Thyroid gland (tissue), 4 donors: ENCODE measurements around the gene CSNK1E. TPM values are rescaled to one million over a fixed set of nuclear protein-coding genes. Genes with fewer than 3 reads are reported as not detected.

ENCODE experiments used
- DNase-seq, 2 donors: peaks; one replicate each; pipeline ENCODE4 v3.0.0-alpha.2; 2019
- H3K27ac ChIP-seq, 3 donors: fragments of 200-600 bp; sonication (generic); 1 replicate in 2 of 3; 2 replicates in 1 of 3; pipeline ENCODE4 v1.5.1; 2016 to 2019; ENCODE audit warnings: mild to moderate bottlenecking in 1 of 3, moderate library complexity in 1 of 3
- H3K27me3 ChIP-seq: fragments of 200-600 bp; sonication (generic); one replicate; pipeline ENCODE4 v1.5.1; 2019
- H3K36me3 ChIP-seq, 2 donors: fragments of 200-600 bp; sonication (generic); one replicate each; pipeline ENCODE4 v1.5.1; 2016 to 2019
- H3K4me1 ChIP-seq, 2 donors: fragments of 200-600 bp; sonication (generic); one replicate each; pipeline ENCODE4 v1.5.1; 2017 to 2019
- H3K4me3 ChIP-seq, 3 donors: fragments of 200-600 bp; sonication (generic); replicated peaks in 1 of 3; 1 replicate in 2 of 3; 2 replicates in 1 of 3; pipeline ENCODE4 v1.5.1; 2016; ENCODE audit warnings: mild to moderate bottlenecking in 1 of 3
- H3K9me3 ChIP-seq: fragments of 200-600 bp; sonication (generic); one replicate; pipeline ENCODE4 v1.5.1; 2017
- POLR2A ChIP-seq, 2 donors: fragments of 450-650 bp; IDR thresholded peaks; one replicate each; pipeline ENCODE4 v1.6.1; 2017; ENCODE audit warnings: antibody characterized with exemption in 2 of 2, mild to moderate bottlenecking in 2 of 2, moderate library complexity in 1 of 2
- WGBS, 2 donors: methylation state at CpG; one replicate each; pipeline ENCODE4 v1.1.5; 2017; 5-methylcytosine and 5-hydroxymethylcytosine counted together
- intact Hi-C: fragments of 100-400 bp; cut with DNase I; formaldehyde crosslinking; loops from one replicate; pipeline ENCODE4 v1.15.1; 2023
- total RNA-seq, 4 donors: library from RNA; depleted of rRNA; stranded (reverse); fragments of >200 nt; gene quantifications; one replicate each; pipeline ENCODE4 v1.2.3, GENCODE V29; 2016
- TF ChIP-seq, protein P1 (sequence below), 6 experiments: fragments of 200-600 bp in 3 of 6; fragments of 450-650 bp in 3 of 6; sonication (generic) in 3 of 6; IDR thresholded peaks; one replicate each; pipeline ENCODE4 v1.5.1; 2016 to 2019; ENCODE audit warnings: antibody characterized with exemption in 6 of 6, mild to moderate bottlenecking in 2 of 6, inconsistent platforms in 1 of 6, moderate library complexity in 1 of 6

Gene CSNK1E
- total RNA-seq, 4 donors from 2014 or later, result 53.2 to 98.4 (median 69.5) TPM

DNA sequence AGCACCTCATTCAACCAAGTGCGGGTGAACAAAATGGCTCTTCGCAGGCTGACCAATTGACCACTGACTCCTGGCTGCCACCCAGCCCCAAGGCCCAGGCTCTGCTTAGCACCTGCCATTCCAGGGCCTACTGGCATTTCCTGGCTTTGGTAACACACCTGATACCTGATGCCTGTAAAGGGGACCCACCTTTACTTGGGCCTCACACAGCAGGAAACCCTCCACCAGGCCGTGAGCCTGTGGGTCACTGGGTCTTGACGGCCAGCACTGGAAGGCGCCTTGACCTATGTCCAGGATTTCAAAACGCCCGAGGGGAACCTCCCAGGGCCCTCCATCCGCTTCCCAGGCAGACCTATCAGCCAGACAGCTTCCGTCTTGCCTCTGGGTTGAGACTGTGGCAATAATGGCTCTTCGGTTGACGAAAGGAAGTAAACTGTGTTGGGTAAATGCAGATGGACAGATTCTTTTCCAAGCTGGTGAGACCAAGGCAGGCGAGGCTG, 27.6 kb downstream of the CSNK1E start:
- Histone ChIP-seq H3K9me3 (no peaks in the 10 kb centered on the region), H3K27me3 (no peaks in the 10 kb centered on the region), H3K36me3 (peaks cover 12 to 24% of the 10 kb centered on the region in 2 donors), H3K4me1 (no peaks in the 10 kb centered on the region), H3K27ac (no peak overlapping the region), H3K4me3 (no peak overlapping the region)
- TF ChIP-seq, protein P1, sequence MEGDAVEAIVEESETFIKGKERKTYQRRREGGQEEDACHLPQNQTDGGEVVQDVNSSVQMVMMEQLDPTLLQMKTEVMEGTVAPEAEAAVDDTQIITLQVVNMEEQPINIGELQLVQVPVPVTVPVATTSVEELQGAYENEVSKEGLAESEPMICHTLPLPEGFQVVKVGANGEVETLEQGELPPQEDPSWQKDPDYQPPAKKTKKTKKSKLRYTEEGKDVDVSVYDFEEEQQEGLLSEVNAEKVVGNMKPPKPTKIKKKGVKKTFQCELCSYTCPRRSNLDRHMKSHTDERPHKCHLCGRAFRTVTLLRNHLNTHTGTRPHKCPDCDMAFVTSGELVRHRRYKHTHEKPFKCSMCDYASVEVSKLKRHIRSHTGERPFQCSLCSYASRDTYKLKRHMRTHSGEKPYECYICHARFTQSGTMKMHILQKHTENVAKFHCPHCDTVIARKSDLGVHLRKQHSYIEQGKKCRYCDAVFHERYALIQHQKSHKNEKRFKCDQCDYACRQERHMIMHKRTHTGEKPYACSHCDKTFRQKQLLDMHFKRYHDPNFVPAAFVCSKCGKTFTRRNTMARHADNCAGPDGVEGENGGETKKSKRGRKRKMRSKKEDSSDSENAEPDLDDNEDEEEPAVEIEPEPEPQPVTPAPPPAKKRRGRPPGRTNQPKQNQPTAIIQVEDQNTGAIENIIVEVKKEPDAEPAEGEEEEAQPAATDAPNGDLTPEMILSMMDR (IDR thresholded peaks at IDR 0.05), result no peak
- no peak for TF ChIP-seq POLR2A (IDR thresholded peaks at IDR 0.05)
- no peak for DNase-seq
- WGBS, 2 donors, result 88 to 96% methylated on average over 5 to 9 of the region's 12 CpGs
- intact Hi-C loops, result no loop called here

DNA sequence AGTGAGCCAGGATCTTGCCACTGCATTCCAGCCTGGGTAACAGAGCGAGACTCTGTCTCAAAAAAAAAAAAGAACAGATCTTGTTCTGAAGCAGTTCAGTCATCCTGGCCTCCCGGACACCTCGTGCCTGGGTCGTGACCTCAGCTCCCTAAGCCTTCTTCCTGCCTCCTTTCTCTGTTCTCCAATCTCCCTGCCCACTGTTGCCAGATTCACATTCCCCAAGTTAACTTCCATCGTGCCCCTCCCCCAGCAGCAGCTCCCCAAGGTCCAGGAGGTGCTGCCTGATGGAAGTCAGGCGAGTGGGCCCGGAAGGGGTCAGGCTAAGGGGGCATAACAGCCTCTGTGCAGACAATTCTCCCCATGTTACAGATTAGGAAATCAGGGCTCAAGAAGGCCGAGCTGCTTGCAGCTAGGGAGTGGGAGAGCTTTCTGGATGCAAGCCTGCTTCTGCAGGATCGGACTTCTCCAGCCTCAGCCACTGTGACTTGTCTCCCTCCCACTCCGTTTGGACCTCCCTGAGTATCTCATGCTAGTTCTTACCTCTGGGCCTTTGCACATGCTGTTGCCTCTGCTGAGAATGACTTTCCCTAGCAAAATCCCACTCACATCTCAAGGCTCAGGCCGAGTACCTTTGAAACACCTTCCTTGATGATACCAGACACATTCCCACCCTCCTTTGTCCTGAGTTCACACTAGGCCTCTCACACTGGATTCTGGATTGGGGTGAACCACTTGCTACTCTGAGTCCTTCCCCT, 30.1 kb downstream of the CSNK1E start:
- DNase-seq, result no peak
- no peak overlapping the region for H3K4me3 ChIP-seq
- H3K27ac ChIP-seq, result no peak overlapping the region
- TF ChIP-seq, protein P1 (IDR thresholded peaks at IDR 0.05), result no peak
- no peak for TF ChIP-seq POLR2A (IDR thresholded peaks at IDR 0.05)
- WGBS, 2 donors, result 78 to 81% methylated on average over 11 of the region's 11 CpGs
- intact Hi-C loops, result no loop called here
- peaks cover 0 to under 1% of the 10 kb centered on the region in 2 donors for H3K36me3 ChIP-seq
- no peaks in the 10 kb centered on the region for H3K27me3 ChIP-seq
- peaks cover 0 to 11% of the 10 kb centered on the region in 2 donors for H3K4me1 ChIP-seq
- H3K9me3 ChIP-seq, result no peaks in the 10 kb centered on the region

DNA sequence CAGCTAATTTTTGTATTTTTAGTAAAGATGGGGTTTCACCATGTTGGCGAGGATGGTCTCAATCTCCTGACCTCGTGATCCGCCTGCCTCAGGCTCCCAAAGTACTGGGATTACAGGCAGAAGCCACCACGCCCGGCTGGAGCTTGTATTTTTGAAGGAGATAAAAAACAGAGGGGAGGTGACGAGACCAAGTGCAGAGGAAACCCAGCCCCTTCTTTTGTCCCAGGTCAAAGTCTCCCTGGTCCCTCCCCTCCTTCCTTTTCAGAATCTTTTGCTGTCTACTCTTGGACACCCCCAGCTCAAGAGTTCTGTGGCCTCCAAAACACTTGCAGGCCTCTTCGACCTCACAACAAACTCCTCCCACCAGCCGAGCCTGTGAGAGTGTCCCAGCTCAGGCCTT, 32.2 kb downstream of the CSNK1E start:
- WGBS, 2 donors, result 78 to 81% methylated on average over 8 of the region's 8 CpGs
- DNase-seq, result no peak
- TF ChIP-seq, protein P1 (IDR thresholded peaks at IDR 0.05), result no peak
- TF ChIP-seq POLR2A (IDR thresholded peaks at IDR 0.05), result no peak
- Histone ChIP-seq H3K36me3 (no peaks in the 10 kb centered on the region), H3K27me3 (no peaks in the 10 kb centered on the region), H3K9me3 (no peaks in the 10 kb centered on the region), H3K27ac (no peak overlapping the region), H3K4me1 (peaks cover 0 to 11% of the 10 kb centered on the region in 2 donors), H3K4me3 (no peak overlapping the region)
- intact Hi-C loops, result no loop called here

DNA sequence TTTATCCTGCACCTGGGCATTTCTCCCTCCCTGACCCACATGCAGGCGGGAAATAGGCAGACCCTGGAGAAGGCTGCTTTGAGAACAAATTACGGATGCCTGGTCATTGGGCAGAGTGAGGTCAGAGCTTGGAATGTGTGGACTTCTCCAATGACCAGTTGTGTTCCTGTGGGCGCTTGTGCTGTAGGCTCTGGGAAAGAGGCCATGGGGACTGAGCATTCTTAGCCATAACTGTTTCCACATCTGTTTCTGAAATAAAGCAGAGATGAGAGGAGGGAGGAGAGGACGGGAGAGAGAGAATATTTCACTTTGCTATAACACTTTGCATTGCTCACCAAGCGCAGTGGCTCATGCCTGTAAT, 33.2 kb downstream of the CSNK1E start:
- Histone ChIP-seq H3K9me3 (no peaks in the 10 kb centered on the region), H3K36me3 (no peaks in the 10 kb centered on the region), H3K27me3 (no peaks in the 10 kb centered on the region), H3K4me3 (no peak overlapping the region), H3K27ac (peak overlapping the region in 1 of 3 donors; percentile 30), H3K4me1 (peaks cover 0 to 13% of the 10 kb centered on the region in 2 donors)
- TF ChIP-seq POLR2A (IDR thresholded peaks at IDR 0.05), result no peak
- TF ChIP-seq, protein P1 (IDR thresholded peaks at IDR 0.05), result no peak
- intact Hi-C loops, result no loop called here
- peak; percentile 16 to 20 for DNase-seq
- WGBS, 2 donors, result 71% methylated on average over 5 of the region's 5 CpGs

DNA sequence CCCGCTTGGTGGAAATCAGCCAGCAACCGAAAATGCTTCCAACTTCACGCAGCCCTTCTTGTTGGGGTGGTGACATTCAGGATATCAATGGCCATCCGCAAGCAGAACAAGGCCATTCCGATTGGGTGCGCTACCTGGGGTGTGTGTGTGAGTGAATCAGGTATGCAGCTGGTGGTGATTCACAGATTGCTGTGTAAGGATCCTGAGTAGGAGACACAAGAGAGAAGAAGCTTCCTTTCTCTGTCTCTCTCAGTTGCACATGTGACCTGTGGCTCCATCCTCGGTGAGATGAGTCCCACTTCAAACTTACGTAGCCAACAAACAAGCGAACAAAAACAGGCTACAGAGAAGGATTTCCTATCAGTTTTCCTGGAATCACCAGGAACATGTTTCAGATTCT, 34.8 kb downstream of the CSNK1E start:
- TF ChIP-seq POLR2A (IDR thresholded peaks at IDR 0.05), result no peak
- TF ChIP-seq, protein P1 (IDR thresholded peaks at IDR 0.05), result no peak
- intact Hi-C loops, result no loop called here
- peaks cover 0 to 20% of the 10 kb centered on the region in 2 donors for H3K4me1 ChIP-seq
- no peak for DNase-seq
- H3K9me3 ChIP-seq, result no peaks in the 10 kb centered on the region
- no peak overlapping the region for H3K4me3 ChIP-seq
- WGBS, 2 donors, result 76 to 88% methylated on average over 6 to 9 of the region's 9 CpGs
- H3K27me3 ChIP-seq, result no peaks in the 10 kb centered on the region
- H3K27ac ChIP-seq, result no peak overlapping the region
- no peaks in the 10 kb centered on the region for H3K36me3 ChIP-seq
